Measurements from ENCODE around the gene PIWIL1.

PIWIL1 gene

DNA sequence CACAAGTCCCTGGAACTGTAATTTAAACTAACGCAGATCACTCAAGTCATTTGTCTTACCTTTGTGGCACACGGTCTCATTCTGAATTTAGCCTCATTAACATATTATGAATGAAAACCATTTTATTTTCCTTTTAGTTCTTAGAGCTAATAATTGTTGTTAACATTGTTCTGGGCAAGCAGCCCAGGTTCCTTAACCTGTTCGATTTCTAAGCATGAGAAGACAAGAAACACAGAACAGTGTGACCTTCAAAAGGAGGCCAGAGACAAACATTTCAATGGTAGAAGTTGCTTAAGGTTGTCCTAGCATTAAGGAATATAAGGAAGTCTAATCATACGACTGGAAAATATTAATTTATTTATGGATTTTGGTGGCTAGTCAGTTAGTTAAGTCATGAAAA, 35.2 kb downstream of the PIWIL1 start:
- no peak for DNase-seq (ENCODE audit: low read depth in 4 of 4, low spot score in 1 of 4)

DNA sequence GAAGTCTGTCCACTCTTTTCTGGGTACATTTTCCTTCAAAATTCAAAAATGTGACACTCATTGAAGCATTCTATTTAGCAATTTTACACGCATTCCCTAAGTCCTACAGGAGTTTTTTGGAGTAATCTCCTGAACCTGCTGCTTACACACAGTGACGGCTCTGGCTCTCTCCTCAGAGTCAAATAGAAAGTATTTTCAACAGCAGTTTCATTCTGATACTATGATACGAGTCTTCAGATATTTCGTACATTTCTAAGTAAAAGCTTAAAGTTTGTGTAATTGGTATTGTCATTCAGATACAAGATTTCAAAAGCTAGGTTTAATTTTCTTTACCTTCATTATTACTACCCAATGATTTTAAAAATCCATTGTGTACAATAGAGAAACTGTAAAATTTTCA, 36.4 kb downstream of the PIWIL1 start:
- DNase-seq (ENCODE audit: low read depth in 4 of 4, low spot score in 1 of 4), result no peak

- no peak for DNase-seq (ENCODE audit: low read depth in 4 of 4, low spot score in 1 of 4)
Measured at GRCh38 chr12:130375296-130376287, 37.9 kb downstream of the PIWIL1 start.

DNA sequence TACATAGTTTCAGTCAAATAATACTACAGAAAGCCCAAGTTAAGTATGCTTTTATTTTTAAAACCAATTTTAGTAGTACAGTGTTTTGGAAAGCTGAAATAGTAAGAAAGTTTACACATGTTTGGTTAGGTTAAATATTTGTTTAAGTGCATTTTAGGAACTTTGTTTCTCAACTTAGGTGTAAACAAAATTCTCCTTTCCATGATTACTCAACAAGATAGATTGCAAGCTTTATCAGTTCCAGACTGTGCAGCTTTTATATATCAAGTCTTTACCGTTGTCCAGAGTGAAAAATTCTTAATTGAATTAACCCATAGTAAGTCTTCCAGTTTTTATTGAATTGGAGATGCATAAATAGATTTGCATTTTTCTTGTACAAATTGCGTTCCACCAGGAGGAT, 45.1 kb downstream of the PIWIL1 start:
- no peak for DNase-seq (ENCODE audit: low read depth in 4 of 4, low spot score in 1 of 4)

- DNase-seq (ENCODE audit: low read depth in 4 of 4, low spot score in 1 of 4), result no peak
Measured at GRCh38 chr12:130384234-130384633, 46.5 kb downstream of the PIWIL1 start.

GRCh38 chr12:130385193-130385592, 47.5 kb downstream of the PIWIL1 start:
- no peak for DNase-seq (ENCODE audit: low read depth in 4 of 4, low spot score in 1 of 4)

- DNase-seq (ENCODE audit: low read depth in 4 of 4, low spot score in 1 of 4), result no peak
Measured at GRCh38 chr12:130391186-130391585, 53.5 kb downstream of the PIWIL1 start.

- no peak for DNase-seq (ENCODE audit: low read depth in 4 of 4, low spot score in 1 of 4)
Measured at GRCh38 chr12:130394906-130395305, 57.2 kb downstream of the PIWIL1 start.

GRCh38 chr12:130396667-130397066, 59.0 kb downstream of the PIWIL1 start:
- DNase-seq (ENCODE audit: low read depth in 4 of 4, low spot score in 1 of 4), result no peak

- no peak for DNase-seq (ENCODE audit: low read depth in 4 of 4, low spot score in 1 of 4)
Measured at GRCh38 chr12:130398100-130398848, 60.6 kb downstream of the PIWIL1 start.

- DNase-seq (ENCODE audit: low read depth in 4 of 4, low spot score in 1 of 4), result no peak
Measured at GRCh38 chr12:130401703-130402102, 64.0 kb downstream of the PIWIL1 start.

- no peak for DNase-seq (ENCODE audit: low read depth in 4 of 4, low spot score in 1 of 4)
Measured at GRCh38 chr12:130405332-130405731, 67.6 kb downstream of the PIWIL1 start.

DNA sequence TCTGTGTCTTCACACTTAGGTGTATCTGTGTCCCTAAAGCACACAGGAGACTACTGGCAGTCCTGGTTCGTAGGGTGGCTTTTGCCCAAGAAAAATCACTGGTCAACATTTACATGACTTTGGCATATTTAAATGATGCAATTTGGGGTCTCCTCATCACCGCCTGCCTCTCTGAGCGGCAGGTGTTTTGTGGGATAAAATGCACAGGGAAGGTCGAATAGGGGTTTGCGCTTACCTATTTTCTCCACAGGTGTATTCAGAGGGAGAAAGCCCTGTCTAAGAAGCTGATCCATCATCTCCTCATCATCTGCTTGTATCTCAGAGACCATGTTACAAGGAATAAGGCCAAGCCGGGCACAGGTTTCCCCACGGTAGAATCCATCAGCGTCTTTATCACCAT, 74.7 kb downstream of the PIWIL1 start:
- DNase-seq (ENCODE audit: low read depth in 4 of 4, low spot score in 1 of 4), result no peak

GRCh38 chr12:130413909-130414308, 76.2 kb downstream of the PIWIL1 start:
- no peak for DNase-seq (ENCODE audit: low read depth in 4 of 4, low spot score in 1 of 4)

GRCh38 chr12:130414381-130414780, 76.7 kb downstream of the PIWIL1 start:
- no peak for DNase-seq (ENCODE audit: low read depth in 4 of 4, low spot score in 1 of 4)

GRCh38 chr12:130418251-130418650, 80.6 kb downstream of the PIWIL1 start:
- no peak for DNase-seq (ENCODE audit: low read depth in 4 of 4, low spot score in 1 of 4)

- DNase-seq (ENCODE audit: low read depth in 4 of 4, low spot score in 1 of 4), result no peak
Measured at GRCh38 chr12:130419116-130419515, 81.4 kb downstream of the PIWIL1 start.

- no peak for DNase-seq (ENCODE audit: low read depth in 4 of 4, low spot score in 1 of 4)
Measured at GRCh38 chr12:130420071-130420470, 82.4 kb downstream of the PIWIL1 start.

DNA sequence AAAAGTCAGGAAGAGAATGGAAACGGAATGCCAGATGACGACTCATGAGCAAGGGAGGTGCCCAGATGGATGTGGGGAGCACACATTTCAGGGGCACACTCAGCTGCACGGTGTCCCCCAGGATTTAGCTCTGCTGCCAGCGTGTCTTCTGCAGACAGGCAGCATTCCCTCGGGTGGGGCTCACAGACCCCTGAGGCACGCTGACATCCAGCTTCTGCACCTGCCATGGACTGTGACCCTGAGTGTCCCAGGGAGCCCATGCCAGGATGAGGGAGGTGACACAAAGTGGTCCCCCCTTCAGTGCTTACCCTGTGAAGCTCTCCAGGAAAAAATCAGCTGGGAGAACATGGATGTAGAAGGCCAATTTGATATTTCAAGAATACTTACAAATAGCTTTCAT, 84.2 kb downstream of the PIWIL1 start:
- no peak for DNase-seq (ENCODE audit: low read depth in 4 of 4, low spot score in 1 of 4)
